Thyroid gland (tissue), 4 donors: ENCODE data around the gene TUBB1.

Experiments
- POLR2A ChIP-seq, 2 donors: fragments of 450-650 bp; IDR thresholded peaks; one replicate each; pipeline ENCODE4 v1.6.1; 2017; ENCODE audit warnings: antibody characterized with exemption in 2 of 2, mild to moderate bottlenecking in 2 of 2, moderate library complexity in 1 of 2
- TF ChIP-seq, protein P1 (sequence below), 6 experiments: fragments of 200-600 bp in 3 of 6; fragments of 450-650 bp in 3 of 6; sonication (generic) in 3 of 6; IDR thresholded peaks; one replicate each; pipeline ENCODE4 v1.5.1; 2016 to 2019; ENCODE audit warnings: antibody characterized with exemption in 6 of 6, mild to moderate bottlenecking in 2 of 6, inconsistent platforms in 1 of 6, moderate library complexity in 1 of 6

DNA sequence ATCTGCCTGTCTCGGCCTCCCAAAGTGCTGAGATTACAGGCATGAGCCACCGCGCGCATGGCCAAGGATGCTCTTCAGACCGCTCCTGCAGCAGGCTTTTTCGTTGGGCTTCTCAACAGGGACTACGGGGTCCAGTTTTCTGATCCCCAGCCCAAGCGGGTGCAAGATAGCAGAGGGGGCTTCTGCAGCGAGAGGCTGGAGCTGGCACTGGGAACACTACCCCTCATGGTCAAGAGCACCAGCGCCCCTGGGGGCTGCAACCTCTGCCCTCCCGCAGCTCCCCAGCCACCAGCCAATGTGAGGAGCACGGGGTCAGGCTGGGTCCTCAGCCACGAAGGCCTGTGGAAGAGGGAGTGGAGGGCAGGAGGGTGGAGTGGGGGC is 18.2 kb upstream of the TUBB1 start:
- TF ChIP-seq, protein P1, sequence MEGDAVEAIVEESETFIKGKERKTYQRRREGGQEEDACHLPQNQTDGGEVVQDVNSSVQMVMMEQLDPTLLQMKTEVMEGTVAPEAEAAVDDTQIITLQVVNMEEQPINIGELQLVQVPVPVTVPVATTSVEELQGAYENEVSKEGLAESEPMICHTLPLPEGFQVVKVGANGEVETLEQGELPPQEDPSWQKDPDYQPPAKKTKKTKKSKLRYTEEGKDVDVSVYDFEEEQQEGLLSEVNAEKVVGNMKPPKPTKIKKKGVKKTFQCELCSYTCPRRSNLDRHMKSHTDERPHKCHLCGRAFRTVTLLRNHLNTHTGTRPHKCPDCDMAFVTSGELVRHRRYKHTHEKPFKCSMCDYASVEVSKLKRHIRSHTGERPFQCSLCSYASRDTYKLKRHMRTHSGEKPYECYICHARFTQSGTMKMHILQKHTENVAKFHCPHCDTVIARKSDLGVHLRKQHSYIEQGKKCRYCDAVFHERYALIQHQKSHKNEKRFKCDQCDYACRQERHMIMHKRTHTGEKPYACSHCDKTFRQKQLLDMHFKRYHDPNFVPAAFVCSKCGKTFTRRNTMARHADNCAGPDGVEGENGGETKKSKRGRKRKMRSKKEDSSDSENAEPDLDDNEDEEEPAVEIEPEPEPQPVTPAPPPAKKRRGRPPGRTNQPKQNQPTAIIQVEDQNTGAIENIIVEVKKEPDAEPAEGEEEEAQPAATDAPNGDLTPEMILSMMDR (IDR thresholded peaks at IDR 0.05), result no peak
- TF ChIP-seq POLR2A (IDR thresholded peaks at IDR 0.05), result no peak
